ENCODE data around the gene FOXI1.
"Not testable (repeated sequence)": the region's sequence is repeated elsewhere in the genome, so short reads cannot be mapped to it uniquely, and the experiment has no call there.

Gene FOXI1

DNA sequence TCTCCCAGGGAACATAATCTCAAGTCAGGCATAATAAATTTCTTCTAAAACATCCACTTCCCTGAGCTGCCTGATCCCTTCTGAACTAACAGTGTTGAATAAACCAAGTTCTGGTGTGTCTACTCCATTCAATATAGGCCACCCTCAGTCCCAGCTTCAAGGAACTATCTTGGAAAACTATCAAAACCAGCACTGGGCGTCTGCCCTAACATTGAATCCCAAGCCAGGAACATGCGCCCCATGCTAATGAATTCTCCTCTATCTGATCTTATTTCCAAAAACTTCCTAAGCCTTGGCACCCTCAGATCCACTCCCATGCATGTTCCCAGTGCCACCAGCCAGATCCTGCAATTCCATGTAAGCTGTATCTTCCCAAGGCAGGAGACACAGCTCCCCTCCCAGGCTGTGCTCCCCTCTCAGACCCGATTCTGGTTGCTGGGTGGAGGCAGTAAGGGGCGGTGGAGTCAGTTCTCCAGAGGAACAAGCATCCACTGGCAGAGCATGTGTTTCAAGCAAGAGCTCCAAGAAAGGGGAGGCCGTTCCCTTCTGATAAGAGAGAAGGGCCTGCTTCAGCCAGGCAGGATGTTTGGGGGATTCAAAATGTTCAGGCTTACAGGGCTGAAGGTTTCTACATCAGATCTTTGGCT is 13.1 kb upstream of the FOXI1 start:
- DNase-seq (ENCODE audit: low read depth), result no peak

DNA sequence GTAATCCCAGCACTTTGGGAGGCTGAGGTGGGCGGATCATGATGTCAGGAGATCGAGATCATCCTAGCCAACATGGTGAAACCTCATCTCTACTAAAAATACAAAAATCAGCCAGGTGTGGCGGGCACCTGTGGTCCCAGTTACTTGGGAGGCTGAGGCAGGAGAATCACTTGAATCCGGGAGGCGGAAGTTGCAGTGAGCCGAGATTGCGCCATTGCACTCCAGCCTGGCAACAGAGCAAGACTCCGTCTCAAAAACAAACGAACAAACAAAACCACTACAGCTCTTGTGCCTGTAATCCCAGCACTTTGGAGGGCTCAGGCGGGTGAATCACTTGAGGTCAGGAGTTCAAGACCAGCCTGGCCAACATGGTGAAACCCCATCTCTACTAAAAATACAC is 11.4 kb upstream of the FOXI1 start:
- not testable (repeated sequence) for DNase-seq (ENCODE audit: low read depth)

DNA sequence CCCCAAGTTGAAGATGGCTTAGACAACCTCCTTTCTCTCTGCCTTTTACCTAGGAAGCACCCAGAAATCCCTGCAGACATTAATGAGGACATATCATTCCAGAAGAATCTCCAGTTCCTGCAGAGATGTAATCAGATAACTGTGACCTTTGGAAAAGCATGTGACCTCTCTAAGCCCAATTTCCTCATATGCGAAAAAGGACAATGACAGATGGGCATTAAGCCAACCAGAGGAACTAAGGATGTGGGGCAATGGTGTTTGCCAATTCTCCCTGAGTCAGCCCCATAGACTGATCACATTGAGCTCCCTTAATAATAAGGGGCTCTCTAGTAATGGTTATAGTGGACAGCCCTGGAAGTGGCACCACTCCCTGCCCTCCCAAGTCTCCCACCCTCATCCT is 10.1 kb upstream of the FOXI1 start:
- DNase-seq (ENCODE audit: low read depth), result no peak

DNA sequence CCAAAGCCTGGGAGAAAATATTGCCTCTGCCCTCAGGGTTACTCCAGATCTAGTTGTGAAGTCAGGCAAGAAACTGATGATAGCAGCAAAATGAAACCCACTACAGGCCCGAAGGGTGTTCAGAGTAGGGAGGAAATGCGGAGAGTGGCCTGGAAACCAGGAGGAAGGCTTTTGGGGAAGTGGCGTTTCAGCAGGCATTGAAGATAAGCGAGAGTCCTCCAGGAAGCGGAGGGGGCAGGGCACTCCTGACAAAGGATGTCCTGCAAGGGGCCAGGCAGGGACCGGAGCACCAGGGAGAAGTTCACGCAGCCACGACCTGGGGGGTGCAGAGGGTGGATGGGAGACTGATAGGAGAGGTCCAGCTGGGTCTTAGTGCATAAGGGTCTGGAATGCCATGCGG is 7.8 kb upstream of the FOXI1 start:
- no peak for DNase-seq (ENCODE audit: low read depth)

DNA sequence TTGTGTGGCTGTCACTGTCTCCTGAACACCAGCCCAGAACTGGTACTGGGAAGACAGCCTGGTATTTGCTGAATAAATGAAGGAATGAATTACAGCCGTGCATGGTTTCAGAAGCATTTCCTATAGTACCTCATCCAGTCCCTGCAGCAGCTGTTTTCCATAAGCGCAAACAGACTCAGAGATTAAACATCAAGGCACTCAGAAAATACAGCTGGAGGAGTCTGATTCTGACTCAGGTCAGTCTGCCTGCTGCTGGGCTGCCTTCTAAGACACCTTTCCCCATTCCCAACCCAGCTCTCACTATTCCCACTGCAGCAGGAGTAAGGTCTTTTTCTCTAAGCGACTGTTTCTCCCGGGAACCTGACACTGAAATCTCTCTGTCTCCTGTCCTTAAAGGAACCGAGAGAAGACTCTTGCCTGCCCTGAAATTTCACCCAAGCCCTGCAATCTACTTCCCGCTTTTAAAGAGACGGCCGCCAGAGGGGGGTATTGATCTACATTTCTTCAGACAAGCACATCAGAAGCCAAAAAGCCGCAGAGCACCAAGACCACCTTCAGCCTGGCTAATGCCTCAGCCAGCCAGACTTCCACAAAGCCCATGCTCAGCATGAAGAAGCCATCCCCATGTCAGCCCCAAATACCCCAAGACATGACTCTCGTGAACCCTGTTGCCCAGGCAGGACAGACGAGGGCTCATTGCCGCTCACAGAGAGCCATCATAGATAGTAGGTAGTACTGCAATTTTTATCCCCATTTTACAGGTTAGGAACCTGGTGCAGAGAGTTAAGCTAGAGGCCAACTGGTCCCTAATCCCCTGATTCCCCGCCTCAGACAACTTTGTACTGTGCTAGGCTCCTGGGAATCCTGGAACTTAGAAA is 5.4 kb upstream of the FOXI1 start:
- DNase-seq (ENCODE audit: low read depth), result peak; percentile 52

- no peak for DNase-seq (ENCODE audit: low read depth)
Measured at GRCh38 chr5:170103447-170103846, 2.2 kb upstream of the FOXI1 start.

- DNase-seq (ENCODE audit: low read depth), result no peak
Measured at GRCh38 chr5:170104299-170104698, 1.4 kb upstream of the FOXI1 start.

- no peak for DNase-seq (ENCODE audit: low read depth)
Measured at GRCh38 chr5:170104710-170105109, 987 bp upstream of the FOXI1 start.

GRCh38 chr5:170107674-170108073 is 2.0 kb downstream of the FOXI1 start:
- no peak for DNase-seq (ENCODE audit: low read depth)

DNA sequence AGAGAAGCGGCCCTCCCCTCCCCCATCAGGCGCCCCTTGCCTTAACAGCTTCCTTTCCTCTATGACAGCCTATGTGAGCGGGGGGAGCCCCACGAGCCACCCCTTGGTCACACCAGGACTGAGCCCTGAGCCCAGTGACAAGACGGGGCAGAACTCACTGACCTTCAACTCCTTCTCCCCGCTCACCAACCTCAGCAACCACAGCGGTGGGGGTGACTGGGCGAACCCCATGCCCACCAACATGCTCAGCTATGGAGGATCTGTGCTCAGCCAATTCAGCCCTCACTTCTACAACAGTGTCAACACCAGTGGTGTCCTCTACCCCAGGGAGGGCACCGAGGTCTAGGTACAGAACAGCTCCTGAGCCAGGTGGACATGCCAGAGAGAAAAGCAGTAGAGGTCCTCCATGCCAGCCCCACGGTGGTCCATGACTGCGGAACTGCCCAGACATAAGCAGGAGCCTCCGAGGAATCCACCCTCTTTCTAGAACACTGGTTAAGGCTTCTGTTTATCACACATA is 2.6 kb downstream of the FOXI1 start:
- DNase-seq (ENCODE audit: low read depth), result no peak

- no peak for DNase-seq (ENCODE audit: low read depth)
Measured at GRCh38 chr5:170109059-170110031, 3.6 kb downstream of the FOXI1 start.

GRCh38 chr5:170110403-170111087 is 4.8 kb downstream of the FOXI1 start:
- DNase-seq (ENCODE audit: low read depth), result no peak

DNA sequence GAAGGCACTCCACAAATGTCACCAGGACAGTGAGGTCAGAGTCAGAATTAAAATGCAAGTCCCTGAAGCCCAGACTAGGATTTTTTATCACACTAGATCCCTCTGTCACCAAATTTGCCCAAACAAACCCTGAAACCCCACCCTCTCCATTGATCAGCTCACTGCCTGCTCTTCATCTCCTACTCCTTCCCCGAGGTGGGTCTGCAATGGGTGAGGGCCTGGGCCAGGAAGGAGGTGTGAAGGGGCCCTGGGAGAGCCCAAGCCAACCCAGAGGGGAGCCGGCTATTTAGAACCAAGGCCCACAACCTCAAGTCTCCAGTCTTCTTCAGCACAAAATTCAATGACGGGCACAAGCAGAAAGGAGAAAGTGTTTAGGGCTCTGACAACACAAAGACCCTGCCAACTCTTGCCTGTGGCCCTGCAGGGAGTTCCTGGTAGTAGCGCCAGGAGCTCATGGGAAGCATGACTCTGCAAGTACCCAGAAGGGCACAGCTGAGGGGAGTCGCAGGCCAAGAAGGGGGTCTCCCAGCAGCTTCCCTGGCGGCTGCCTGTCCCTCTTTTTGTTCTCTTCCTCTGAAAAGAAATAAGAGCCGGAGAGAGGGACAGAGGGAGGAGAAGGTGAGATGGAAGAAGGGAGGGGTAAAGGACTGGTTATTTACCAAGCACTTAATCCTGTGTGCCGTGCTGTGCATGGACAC is 5.5 kb downstream of the FOXI1 start:
- no peak for DNase-seq (ENCODE audit: low read depth)

GRCh38 chr5:170112876-170113521 is 7.3 kb downstream of the FOXI1 start:
- DNase-seq (ENCODE audit: low read depth), result no peak

GRCh38 chr5:170113522-170113900 is 7.8 kb downstream of the FOXI1 start:
- no peak for DNase-seq (ENCODE audit: low read depth)

GRCh38 chr5:170114271-170114670 is 8.6 kb downstream of the FOXI1 start:
- DNase-seq (ENCODE audit: low read depth), result no peak

DNA sequence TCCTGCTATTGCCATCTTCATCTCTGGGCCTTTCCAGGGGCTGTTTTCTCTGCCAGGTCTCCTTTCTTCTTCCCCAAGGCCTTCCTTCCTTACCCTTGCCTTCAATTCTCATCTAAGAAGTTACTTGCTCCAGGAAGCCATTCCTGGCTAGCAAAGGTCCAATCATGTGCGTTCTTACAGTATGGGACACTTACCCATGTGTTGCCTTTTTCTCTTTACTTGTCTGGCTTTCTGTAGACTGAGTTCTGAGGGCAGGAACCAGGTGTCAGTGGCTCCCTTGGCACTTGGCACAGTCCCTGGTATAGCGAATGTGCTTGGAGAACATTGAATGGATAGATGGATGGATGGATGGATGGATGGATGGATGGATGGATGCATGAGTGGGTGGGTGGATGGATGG is 10.2 kb downstream of the FOXI1 start:
- no peak for DNase-seq (ENCODE audit: low read depth)

- no peak for DNase-seq (ENCODE audit: low read depth)
Measured at GRCh38 chr5:170117736-170118135, 12.0 kb downstream of the FOXI1 start.

- no peak for DNase-seq (ENCODE audit: low read depth)
Measured at GRCh38 chr5:170120576-170120975, 14.9 kb downstream of the FOXI1 start.

DNA sequence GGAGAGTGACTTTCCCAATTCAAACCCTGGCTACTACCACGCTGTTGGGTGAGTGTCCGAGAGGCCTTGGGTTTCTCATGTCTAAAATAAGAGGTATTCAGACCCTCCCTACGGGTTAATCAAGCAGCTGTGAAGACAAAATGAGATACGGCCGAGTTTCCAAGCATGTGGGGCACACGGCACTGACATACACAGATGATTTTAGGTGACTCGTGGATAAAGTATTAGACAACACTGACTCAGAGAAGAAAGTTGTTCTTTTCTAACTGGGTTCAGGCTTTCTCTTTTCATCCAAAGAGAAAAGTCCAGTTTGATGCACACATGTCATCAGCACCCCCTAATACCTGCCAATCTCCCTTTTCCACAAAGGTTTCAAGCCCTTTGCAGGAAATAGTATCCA is 15.6 kb downstream of the FOXI1 start:
- no peak for DNase-seq (ENCODE audit: low read depth)

GRCh38 chr5:170126061-170126460 is 20.4 kb downstream of the FOXI1 start:
- no peak for DNase-seq (ENCODE audit: low read depth)
